Ecto neural progenitor cell (in vitro differentiated cells): ENCODE data around the gene BID.
"Not testable (repeated sequence)": the region's sequence is repeated elsewhere in the genome, so short reads cannot be mapped to it uniquely, and the experiment has no call there.

Experiments used
- DNase-seq: peaks from one replicate; pipeline ENCODE4 v3.0.0-alpha.2; 2018; ENCODE audit warnings: low spot score

BID gene

DNA sequence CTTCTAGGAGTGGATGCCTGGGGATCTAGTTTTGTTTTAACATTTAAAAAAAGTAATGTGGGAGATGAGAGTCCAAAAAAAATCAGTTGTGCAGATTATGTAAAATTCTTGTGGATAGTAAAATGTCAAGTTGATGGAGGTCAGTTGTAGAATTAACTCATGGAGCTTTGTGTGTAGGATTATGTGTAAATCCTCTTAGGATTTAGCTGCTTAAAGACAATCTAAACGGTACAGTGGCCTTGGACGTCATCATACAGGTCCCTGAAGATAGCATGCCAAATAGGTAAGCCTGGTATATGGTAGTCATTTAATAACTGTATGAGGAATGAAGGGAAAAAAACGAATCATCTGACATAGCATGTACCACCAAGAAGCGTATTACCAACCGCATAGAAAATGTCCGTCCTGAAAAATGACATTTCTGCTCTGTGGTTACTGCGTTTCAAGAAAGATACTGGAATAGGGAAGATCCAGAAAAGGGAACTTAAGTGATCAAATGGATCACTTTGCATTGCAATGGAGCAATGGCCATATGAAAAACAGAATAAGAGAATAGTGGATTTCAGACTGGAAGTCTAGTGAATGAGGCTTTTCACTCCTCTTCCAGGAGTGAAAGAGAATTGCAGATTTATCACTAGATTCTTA lies 74.5 kb downstream of the BID start:
- DNase-seq = no peak

GRCh38 chr22:17698948-17699347 lies 75.3 kb downstream of the BID start:
- DNase-seq = no peak

GRCh38 chr22:17698276-17698675 lies 76.0 kb downstream of the BID start:
- not testable (repeated sequence) for DNase-seq

GRCh38 chr22:17697196-17697595 lies 77.1 kb downstream of the BID start:
- not testable (repeated sequence) for DNase-seq

- no peak for DNase-seq
Measured at GRCh38 chr22:17695986-17696385, 78.3 kb downstream of the BID start.

- DNase-seq = no peak
Measured at GRCh38 chr22:17694752-17695151, 79.5 kb downstream of the BID start.

GRCh38 chr22:17694193-17694592 lies 80.1 kb downstream of the BID start:
- DNase-seq = no peak

- DNase-seq = no peak
Measured at GRCh38 chr22:17692841-17693240, 81.4 kb downstream of the BID start.

- no peak for DNase-seq
Measured at GRCh38 chr22:17684245-17684644, 90.0 kb downstream of the BID start.
